ENCODE data around the gene KLK6.

DNA sequence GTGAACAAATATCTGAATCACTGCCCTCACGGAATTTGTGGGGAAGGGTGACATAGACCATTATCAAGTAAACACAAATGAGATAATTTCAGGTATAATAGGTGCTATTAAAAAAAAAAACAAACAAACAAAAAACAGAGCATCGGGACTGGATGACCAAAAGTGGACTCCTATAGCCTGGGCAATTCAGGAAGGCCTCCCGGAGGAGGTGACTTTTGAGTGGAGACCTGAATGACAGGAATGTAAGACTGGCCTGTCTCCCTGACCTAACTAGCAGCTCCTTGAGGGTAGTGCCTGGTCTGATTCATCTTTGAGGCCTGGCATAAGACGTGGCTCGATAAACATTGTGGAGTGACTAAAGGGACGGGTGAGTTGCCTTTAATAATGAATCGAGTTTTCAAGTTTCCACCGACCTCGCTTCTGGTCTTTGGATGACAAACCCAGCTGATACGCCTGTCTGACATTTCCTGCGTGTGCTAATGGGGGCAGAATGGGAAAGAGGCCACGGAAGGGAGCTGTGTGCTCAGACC lies 43.3 kb upstream of the KLK6 start:
- TF ChIP-seq POLR2AphosphoS5 (IDR thresholded peaks at IDR 0.05; ENCODE audit: low read depth, low read length) = no peak
- TF ChIP-seq POLR2A (IDR thresholded peaks at IDR 0.05; ENCODE audit: low read depth, low read length) = no peak
- TF ChIP-seq TAF1 (IDR thresholded peaks at IDR 0.05; ENCODE audit: borderline replicate concordance, low read depth, low read length) = no peak

Data from GM12892 (cell line).